Gastroesophageal sphincter (tissue), 4 donors: Measurements from ENCODE around the gene ZBTB20. TPM values are rescaled to one million over a fixed set of nuclear protein-coding genes. Genes with fewer than 3 reads are reported as not detected.

Source experiments
- ATAC-seq: fragments of 150-250 bp; one replicate; pipeline ENCODE4 v1.9.1; 2016; ENCODE audit warnings: mild to moderate bottlenecking, moderate library complexity
- H3K27ac ChIP-seq, 4 donors: fragments of 200-600 bp; sonication (generic) in 3 of 4; 1 replicate in 3 of 4; 2 replicates in 1 of 4; pipeline ENCODE4 v1.5.1; 2016 to 2019
- H3K27me3 ChIP-seq: fragments of 200-600 bp; sonication (generic); one replicate; pipeline ENCODE4 v1.5.1; 2019
- H3K36me3 ChIP-seq, 2 donors: fragments of 200-600 bp; sonication (generic); one replicate each; pipeline ENCODE4 v1.5.1; 2019; ENCODE audit warnings: control low read depth in 1 of 2
- H3K4me1 ChIP-seq, 3 donors: fragments of 200-600 bp; sonication (generic); 1 replicate in 2 of 3; 2 replicates in 1 of 3; pipeline ENCODE4 v1.5.1; 2016 to 2019; ENCODE audit warnings: control low read depth in 2 of 3
- H3K4me3 ChIP-seq, 2 donors: fragments of 200-600 bp; sonication (generic); one replicate each; pipeline ENCODE4 v1.5.1; 2019; ENCODE audit warnings: mild to moderate bottlenecking in 1 of 2, moderate library complexity in 1 of 2
- H3K9me3 ChIP-seq, 3 donors: fragments of 200-600 bp; sonication (generic); one replicate each; pipeline ENCODE4 v1.5.1; 2017 to 2019; ENCODE audit warnings: control low read depth in 2 of 3
- CTCF ChIP-seq, 4 experiments: fragments of 200-600 bp in 2 of 4; fragments of 450-650 bp in 2 of 4; sonication (generic) in 1 of 4; IDR thresholded peaks; one replicate each; pipeline ENCODE4 v1.5.1; 2017 to 2019; ENCODE audit warnings: antibody characterized with exemption in 4 of 4, mild to moderate bottlenecking in 2 of 4, moderate library complexity in 2 of 4
- EP300 ChIP-seq: sonication (generic); formaldehyde crosslinking; IDR thresholded peaks from one replicate; pipeline ENCODE4 v1.6.1; 2017; ENCODE audit warnings: antibody characterized with exemption, mild to moderate bottlenecking
- POLR2A ChIP-seq, 2 donors: fragments of 450-650 bp; IDR thresholded peaks; one replicate each; pipeline ENCODE4 v1.6.1; 2017; ENCODE audit warnings: antibody characterized with exemption in 2 of 2, mild to moderate bottlenecking in 2 of 2, moderate library complexity in 1 of 2
- POLR2AphosphoS5 ChIP-seq: sonication (generic); formaldehyde crosslinking; IDR thresholded peaks from one replicate; pipeline ENCODE4 v1.6.1; 2017; ENCODE audit warnings: antibody characterized with exemption
- WGBS, 2 donors: methylation state at CpG; one replicate each; pipeline ENCODE4 v1.1.5; 2018; ENCODE audit warnings: low coverage in 1 of 2; 5-methylcytosine and 5-hydroxymethylcytosine counted together
- total RNA-seq, 4 donors: library from RNA; depleted of rRNA; stranded (reverse); fragments of >200 nt; gene quantifications; one replicate each; pipeline ENCODE4 v1.1.0, GENCODE V29; 2016

The ZBTB20 gene
- total RNA-seq, 4 donors from 2014 or later, result 53.1 to 113 (median 98.4) TPM

DNA sequence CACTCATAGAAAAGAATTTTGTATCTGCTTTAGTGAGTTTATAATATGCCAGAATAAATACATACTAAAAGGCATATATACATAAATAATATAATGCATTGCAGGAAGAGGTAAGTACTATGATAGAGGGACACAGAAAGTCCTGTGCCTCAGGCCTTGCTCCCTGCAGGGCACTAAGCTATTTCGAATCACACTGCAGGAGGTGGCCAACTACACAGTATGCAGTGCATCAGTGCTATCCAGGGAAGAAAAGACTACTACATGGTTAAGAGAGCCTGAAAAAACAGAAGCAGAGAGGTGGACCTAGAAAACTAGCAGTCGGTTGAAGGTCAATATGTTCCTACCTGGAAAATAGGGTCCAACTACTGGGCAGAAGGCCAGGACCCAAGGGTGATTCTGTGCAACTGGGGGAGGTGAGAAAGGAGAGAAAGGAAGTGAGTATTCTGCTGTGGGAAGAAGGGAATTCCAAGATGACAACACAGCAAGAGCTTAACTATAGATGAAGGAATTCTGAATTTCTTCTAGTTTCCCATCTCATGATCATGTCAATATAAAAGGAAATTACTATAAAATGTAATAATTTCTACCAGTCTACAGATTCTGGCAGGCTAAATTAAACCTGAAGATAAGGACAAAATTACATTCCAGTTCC is 218.0 kb downstream of the ZBTB20 start:
- ATAC-seq, result no peak
- H3K4me3 ChIP-seq, result no peak overlapping the region
- H3K4me1 ChIP-seq, result no peaks in the 10 kb centered on the region
- H3K36me3 ChIP-seq, result peaks cover 0 to 9% of the 10 kb centered on the region in 2 donors
- no peak overlapping the region for H3K27ac ChIP-seq
- WGBS, 2 donors, result 50 to 91% methylated on average over 1 to 2 of the region's 2 CpGs
- H3K27me3 ChIP-seq, result no peaks in the 10 kb centered on the region
- H3K9me3 ChIP-seq, result no peaks in the 10 kb centered on the region
- TF ChIP-seq CTCF (IDR thresholded peaks at IDR 0.05) (no peak), POLR2AphosphoS5 (no peak), POLR2A (IDR thresholded peaks at IDR 0.05) (no peak), EP300 (no peak)

- H3K4me3 ChIP-seq, result no peak overlapping the region
- H3K9me3 ChIP-seq, result no peaks in the 10 kb centered on the region
- H3K27ac ChIP-seq, result no peak overlapping the region
- TF ChIP-seq POLR2A (IDR thresholded peaks at IDR 0.05) (no peak), POLR2AphosphoS5 (no peak), EP300 (no peak), CTCF (IDR thresholded peaks at IDR 0.05) (no peak)
- H3K36me3 ChIP-seq, result no peaks in the 10 kb centered on the region
- 90 to 93% methylated on average over 3 of the region's 3 CpGs for WGBS, 2 donors
- H3K27me3 ChIP-seq, result no peaks in the 10 kb centered on the region
- ATAC-seq, result no peak
- peaks cover 0 to 42% (median 6%) of the 10 kb centered on the region in 3 donors for H3K4me1 ChIP-seq
Measured at GRCh38 chr3:114904633-114905032, 242.5 kb downstream of the ZBTB20 start.

GRCh38 chr3:114903213-114903612 is 243.9 kb downstream of the ZBTB20 start:
- no peak for ATAC-seq
- no peak overlapping the region for H3K4me3 ChIP-seq
- peak overlapping the region; percentile 7 to 52 (median 45) for H3K27ac ChIP-seq
- WGBS, 2 donors, result 38% methylated on average over 1 of the region's 1 CpG; no CpG with 5 or more reads in 1 of the 2 donors
- H3K4me1 ChIP-seq, result peaks cover 0 to 49% (median 12%) of the 10 kb centered on the region in 3 donors
- H3K36me3 ChIP-seq, result no peaks in the 10 kb centered on the region
- no peaks in the 10 kb centered on the region for H3K27me3 ChIP-seq
- TF ChIP-seq POLR2A (IDR thresholded peaks at IDR 0.05) (no peak), EP300 (no peak), CTCF (IDR thresholded peaks at IDR 0.05) (no peak), POLR2AphosphoS5 (no peak)
- H3K9me3 ChIP-seq, result no peaks in the 10 kb centered on the region

GRCh38 chr3:114902691-114903101 is 244.4 kb downstream of the ZBTB20 start:
- peak overlapping the region in 3 of 4 donors; percentile 7 to 52 (median 47) for H3K27ac ChIP-seq
- no peak for ATAC-seq
- TF ChIP-seq EP300 (no peak), POLR2A (IDR thresholded peaks at IDR 0.05) (no peak), CTCF (IDR thresholded peaks at IDR 0.05) (no peak), POLR2AphosphoS5 (no peak)
- no peaks in the 10 kb centered on the region for H3K27me3 ChIP-seq
- no peak overlapping the region for H3K4me3 ChIP-seq
- peaks cover 0 to 49% (median 12%) of the 10 kb centered on the region in 3 donors for H3K4me1 ChIP-seq
- H3K9me3 ChIP-seq, result no peaks in the 10 kb centered on the region
- H3K36me3 ChIP-seq, result no peaks in the 10 kb centered on the region

GRCh38 chr3:114900908-114901307 is 246.2 kb downstream of the ZBTB20 start:
- Histone ChIP-seq H3K36me3 (no peaks in the 10 kb centered on the region), H3K9me3 (no peaks in the 10 kb centered on the region), H3K27me3 (no peaks in the 10 kb centered on the region), H3K4me3 (peak overlapping the region; percentile 27 to 40), H3K27ac (peak overlapping the region; percentile 59 to 73 (median 60)), H3K4me1 (peaks cover 0 to 49% (median 12%) of the 10 kb centered on the region in 3 donors)
- 65% methylated on average over 8 of the region's 8 CpGs for WGBS, 2 donors
- peak; percentile 71 for ATAC-seq
- TF ChIP-seq POLR2AphosphoS5 (no peak), EP300 (no peak), POLR2A (IDR thresholded peaks at IDR 0.05) (no peak), CTCF (IDR thresholded peaks at IDR 0.05) (no peak)
